ENCODE results near the gene SLC4A3.
A peak's percentile ranks its signal among the peaks of the same experiment; 100 is the strongest.

The SLC4A3 gene

GRCh38 chr2:219596954-219597551 lies 30.4 kb upstream of the SLC4A3 start:
- no peak for DNase-seq (ENCODE audit: extremely low read depth, low read depth)
- TF ChIP-seq CTCF (IDR thresholded peaks at IDR 0.05; ENCODE audit: low read depth, low read length) = no peak

GRCh38 chr2:219597552-219598307 lies 29.7 kb upstream of the SLC4A3 start, which contains the start of gene STK11IP:
STK11IP (plus strand) TSS chr2:219597857; CDS start chr2:219598120, 263 bp downstream.
- peak; percentile 91 for DNase-seq (ENCODE audit: extremely low read depth, low read depth)
- no peak for TF ChIP-seq CTCF (IDR thresholded peaks at IDR 0.05; ENCODE audit: low read depth, low read length)

- DNase-seq (ENCODE audit: extremely low read depth, low read depth) = no peak
- no peak for TF ChIP-seq CTCF (IDR thresholded peaks at IDR 0.05; ENCODE audit: low read depth, low read length)
These were observed 28.9 kb upstream of the SLC4A3 start for GRCh38 chr2:219598308-219599078.

GRCh38 chr2:219603771-219604170 lies 23.7 kb upstream of the SLC4A3 start:
- no peak for TF ChIP-seq CTCF (IDR thresholded peaks at IDR 0.05; ENCODE audit: low read depth, low read length)
- DNase-seq (ENCODE audit: extremely low read depth, low read depth) = no peak

GRCh38 chr2:219605607-219605954 lies 21.8 kb upstream of the SLC4A3 start:
- no peak for TF ChIP-seq CTCF (IDR thresholded peaks at IDR 0.05; ENCODE audit: low read depth, low read length)
- no peak for DNase-seq (ENCODE audit: extremely low read depth, low read depth)

GRCh38 chr2:219607931-219608330 lies 19.5 kb upstream of the SLC4A3 start:
- DNase-seq (ENCODE audit: extremely low read depth, low read depth) = no peak
- no peak for TF ChIP-seq CTCF (IDR thresholded peaks at IDR 0.05; ENCODE audit: low read depth, low read length)

All from AG09319 (cell line).